Stimulated activated CD8-positive, alpha-beta memory T cell treated with anti-CD3 and anti-CD28 coated beads, Interleukin-12 subunit alpha, Interleukin-12 subunit beta, amount 100 ng/mL, for 24 hours (primary cell): ENCODE measurements around the gene SLC24A4.

ENCODE experiments used
- DNase-seq: peaks from one replicate; pipeline ENCODE4 v3.0.0-alpha.2; 2020; ENCODE audit errors: extremely low read depth

The SLC24A4 gene

GRCh38 chr14:92316176-92316575 lies 6.8 kb upstream of the SLC24A4 start:
- DNase-seq = no peak

- no peak for DNase-seq
Measured at GRCh38 chr14:92316937-92317336, 6.0 kb upstream of the SLC24A4 start.

GRCh38 chr14:92317511-92317910 lies 5.5 kb upstream of the SLC24A4 start:
- DNase-seq = no peak

GRCh38 chr14:92321701-92322100 lies 1.3 kb upstream of the SLC24A4 start:
- DNase-seq = no peak

GRCh38 chr14:92322516-92322915 lies 449 bp upstream of the SLC24A4 start:
- no peak for DNase-seq

- no peak for DNase-seq
Measured at GRCh38 chr14:92323916-92324818, 1.2 kb downstream of the SLC24A4 start.

- no peak for DNase-seq
Measured at GRCh38 chr14:92325835-92326234, 2.9 kb downstream of the SLC24A4 start.

- DNase-seq = no peak
Measured at GRCh38 chr14:92328664-92329255, 5.8 kb downstream of the SLC24A4 start.

GRCh38 chr14:92334050-92334449 lies 11.1 kb downstream of the SLC24A4 start:
- DNase-seq = no peak

- DNase-seq = no peak
Measured at GRCh38 chr14:92336363-92336762, 13.4 kb downstream of the SLC24A4 start.

- DNase-seq = no peak
Measured at GRCh38 chr14:92339426-92339825, 16.5 kb downstream of the SLC24A4 start.

- no peak for DNase-seq
Measured at GRCh38 chr14:92340071-92340470, 17.1 kb downstream of the SLC24A4 start.

GRCh38 chr14:92340931-92341330 lies 18.0 kb downstream of the SLC24A4 start:
- DNase-seq = no peak

GRCh38 chr14:92341791-92342190 lies 18.8 kb downstream of the SLC24A4 start:
- no peak for DNase-seq

GRCh38 chr14:92348154-92348553 lies 25.2 kb downstream of the SLC24A4 start:
- DNase-seq = no peak

GRCh38 chr14:92351750-92352149 lies 28.8 kb downstream of the SLC24A4 start:
- DNase-seq = no peak

- no peak for DNase-seq
Measured at GRCh38 chr14:92352158-92352985, 29.4 kb downstream of the SLC24A4 start.

- no peak for DNase-seq
Measured at GRCh38 chr14:92353447-92353846, 30.5 kb downstream of the SLC24A4 start.

- DNase-seq = no peak
Measured at GRCh38 chr14:92356677-92357076, 33.7 kb downstream of the SLC24A4 start.

GRCh38 chr14:92360651-92361370 lies 37.8 kb downstream of the SLC24A4 start:
- no peak for DNase-seq

GRCh38 chr14:92362781-92363235 lies 39.8 kb downstream of the SLC24A4 start:
- DNase-seq = no peak

GRCh38 chr14:92366237-92366636 lies 43.3 kb downstream of the SLC24A4 start:
- DNase-seq = no peak
